ENCODE data around the gene DBNL.

- TF ChIP-seq POLR2A (IDR thresholded peaks at IDR 0.05): no peak
- TF ChIP-seq EP300 (IDR thresholded peaks at IDR 0.05): no peak
Observed at GRCh38 chr7:44057849-44058758, 13.6 kb downstream of the DBNL start.
